ENCODE measurements around the gene RAB4A. TPM values are rescaled to one million over a fixed set of nuclear protein-coding genes. Genes with fewer than 3 reads are reported as not detected.

Gene RAB4A
- total RNA-seq: 10 to 100 TPM; 65.5 to 84.7 (median 74.0) TPM

- TF ChIP-seq CTCF (IDR thresholded peaks at IDR 0.05) (no peak), POLR2A (IDR thresholded peaks at IDR 0.05) (no peak)
- peak within 1 kb of the TSS; percentile 74 for H3K4me3 ChIP-seq (ENCODE audit: low read depth, poor library complexity, severe bottlenecking)
- intact Hi-C loops (cut with DNase I; ENCODE audit: low total_unique reads): no loop called here
- WGBS, 2 donors: 25 to 37% methylated on average over 42 to 45 of the region's 95 CpGs
- DNase-seq (ENCODE audit: low spot score in 2 of 2): peak; percentile 54 to 94
Measured at GRCh38 chr1:229270547-229271447, at the start of gene RAB4A. TSS of gene RAB4A (plus strand) at chr1:229271111. CDS start at chr1:229271340, 229 bp downstream.

GRCh38 chr1:229222081-229222480, 48.8 kb upstream of the RAB4A start:
- no peak for DNase-seq (ENCODE audit: low spot score in 2 of 2)
- WGBS, 2 donors: 95 to 98% methylated on average over 3 of the region's 3 CpGs
- no peak overlapping the region for H3K4me3 ChIP-seq (ENCODE audit: low read depth, poor library complexity, severe bottlenecking)
- TF ChIP-seq POLR2A (IDR thresholded peaks at IDR 0.05) (no peak), CTCF (IDR thresholded peaks at IDR 0.05) (no peak)
- intact Hi-C loops (cut with DNase I; ENCODE audit: low total_unique reads): no loop called here

GRCh38 chr1:229223498-229223897, 47.4 kb upstream of the RAB4A start:
- 79 to 85% methylated on average over 8 of the region's 8 CpGs for WGBS, 2 donors
- DNase-seq (ENCODE audit: low spot score in 2 of 2): peak in 1 of 2 donors; percentile 86
- TF ChIP-seq POLR2A (IDR thresholded peaks at IDR 0.05): no peak
- no peak for TF ChIP-seq CTCF (IDR thresholded peaks at IDR 0.05)
- intact Hi-C loops (cut with DNase I; ENCODE audit: low total_unique reads): no loop called here
- no peak overlapping the region for H3K4me3 ChIP-seq (ENCODE audit: low read depth, poor library complexity, severe bottlenecking)

- 67 to 70% methylated on average over 2 of the region's 2 CpGs for WGBS, 2 donors
Measured at GRCh38 chr1:229224308-229224707, 46.6 kb upstream of the RAB4A start.

GRCh38 chr1:229225331-229225782, 45.6 kb upstream of the RAB4A start:
- DNase-seq (ENCODE audit: low spot score in 2 of 2): peak in 1 of 2 donors; percentile 85
- TF ChIP-seq CTCF (IDR thresholded peaks at IDR 0.05) (no peak), POLR2A (IDR thresholded peaks at IDR 0.05) (no peak)
- intact Hi-C loops (cut with DNase I; ENCODE audit: low total_unique reads): no loop called here
- H3K4me3 ChIP-seq (ENCODE audit: low read depth, poor library complexity, severe bottlenecking): no peak overlapping the region
- WGBS, 2 donors: 45 to 59% methylated on average over 7 of the region's 7 CpGs

More at GRCh38 chr1:229224308-229224707, 46.6 kb upstream of the RAB4A start:
- intact Hi-C loops (cut with DNase I; ENCODE audit: low total_unique reads): no loop called here
- DNase-seq (ENCODE audit: low spot score in 2 of 2): no peak
- TF ChIP-seq CTCF (IDR thresholded peaks at IDR 0.05) (no peak), POLR2A (IDR thresholded peaks at IDR 0.05) (no peak)
- H3K4me3 ChIP-seq (ENCODE audit: low read depth, poor library complexity, severe bottlenecking): no peak overlapping the region
